T-helper 1 cell treated with Interleukin-12 subunit alpha and Interleukin-12 subunit beta and Interleukin-4 antibody, amounts not matched to agents 30 μg/mL and 1 μg/mL, for 36 hours (primary cell): ENCODE measurements around the gene TAX1BP3.

Source experiments
- H3K27ac Mint-ChIP-seq: one replicate; pipeline ENCODE4 v1.8.0; 2021; ENCODE audit warnings: mild to moderate bottlenecking, mixed read lengths
- H3K27me3 Mint-ChIP-seq: one replicate; pipeline ENCODE4 v1.8.0; 2021; ENCODE audit warnings: low read depth, mixed read lengths
- H3K36me3 Mint-ChIP-seq: one replicate; pipeline ENCODE4 v1.8.0; 2021; ENCODE audit warnings: low read depth, mixed read lengths
- H3K4me1 Mint-ChIP-seq: one replicate; pipeline ENCODE4 v1.8.0; 2021; ENCODE audit warnings: low read depth, mixed read lengths
- H3K4me3 Mint-ChIP-seq: one replicate; pipeline ENCODE4 v1.8.0; 2021; ENCODE audit warnings: mild to moderate bottlenecking, moderate library complexity, mixed read lengths
- H3K9me3 Mint-ChIP-seq: one replicate; pipeline ENCODE4 v1.8.0; 2021; ENCODE audit warnings: mixed read lengths

Gene TAX1BP3

GRCh38 chr17:3678821-3679530, 10.6 kb upstream of the TAX1BP3 start:
- H3K4me3 Mint-ChIP-seq = no peak overlapping the region
- H3K36me3 Mint-ChIP-seq = peaks cover 39% of the 10 kb centered on the region
- H3K27ac Mint-ChIP-seq = no peak overlapping the region
- H3K4me1 Mint-ChIP-seq = peaks cover 22% of the 10 kb centered on the region
- H3K9me3 Mint-ChIP-seq = no peaks in the 10 kb centered on the region
- no peaks in the 10 kb centered on the region for H3K27me3 Mint-ChIP-seq

- H3K9me3 Mint-ChIP-seq = no peaks in the 10 kb centered on the region
- peaks cover 39% of the 10 kb centered on the region for H3K36me3 Mint-ChIP-seq
- H3K4me1 Mint-ChIP-seq = peaks cover 17% of the 10 kb centered on the region
- no peak overlapping the region for H3K27ac Mint-ChIP-seq
- H3K4me3 Mint-ChIP-seq = no peak overlapping the region
- H3K27me3 Mint-ChIP-seq = no peaks in the 10 kb centered on the region
Observed at GRCh38 chr17:3678095-3678820, 9.9 kb upstream of the TAX1BP3 start.

GRCh38 chr17:3675886-3676285, 7.5 kb upstream of the TAX1BP3 start:
- Mint-ChIP-seq H3K4me1 (peaks cover 7% of the 10 kb centered on the region), H3K27me3 (no peaks in the 10 kb centered on the region), H3K27ac (no peak overlapping the region), H3K4me3 (no peak overlapping the region), H3K9me3 (no peaks in the 10 kb centered on the region), H3K36me3 (peaks cover 32% of the 10 kb centered on the region)

- no peak overlapping the region for H3K27ac Mint-ChIP-seq
- H3K4me1 Mint-ChIP-seq = peaks cover 14% of the 10 kb centered on the region
- H3K9me3 Mint-ChIP-seq = no peaks in the 10 kb centered on the region
- H3K4me3 Mint-ChIP-seq = no peak overlapping the region
- peaks cover 22% of the 10 kb centered on the region for H3K36me3 Mint-ChIP-seq
- H3K27me3 Mint-ChIP-seq = no peaks in the 10 kb centered on the region
Observed at GRCh38 chr17:3672571-3672970, 4.2 kb upstream of the TAX1BP3 start.

- Mint-ChIP-seq H3K4me3 (peak overlapping the region; percentile 96), H3K9me3 (no peaks in the 10 kb centered on the region), H3K4me1 (peaks cover 23% of the 10 kb centered on the region), H3K27ac (peak overlapping the region; percentile 91), H3K36me3 (peaks cover 12% of the 10 kb centered on the region), H3K27me3 (no peaks in the 10 kb centered on the region)
Observed at GRCh38 chr17:3669548-3669947, 1.2 kb upstream of the TAX1BP3 start.

GRCh38 chr17:3669085-3669347, 638 bp upstream of the TAX1BP3 start:
- H3K36me3 Mint-ChIP-seq = peaks cover 12% of the 10 kb centered on the region
- H3K9me3 Mint-ChIP-seq = no peaks in the 10 kb centered on the region
- no peaks in the 10 kb centered on the region for H3K27me3 Mint-ChIP-seq
- peaks cover 23% of the 10 kb centered on the region for H3K4me1 Mint-ChIP-seq
- H3K27ac Mint-ChIP-seq = peak overlapping the region; percentile 91
- H3K4me3 Mint-ChIP-seq = peak overlapping the region; percentile 96

GRCh38 chr17:3667366-3668278, 756 bp downstream of the TAX1BP3 start:
- H3K27ac Mint-ChIP-seq = peak overlapping the region; percentile 62
- H3K4me3 Mint-ChIP-seq = peak overlapping the region; percentile 96
- no peaks in the 10 kb centered on the region for H3K27me3 Mint-ChIP-seq
- H3K4me1 Mint-ChIP-seq = peaks cover 23% of the 10 kb centered on the region
- peaks cover 7% of the 10 kb centered on the region for H3K36me3 Mint-ChIP-seq
- no peaks in the 10 kb centered on the region for H3K9me3 Mint-ChIP-seq

- H3K4me1 Mint-ChIP-seq = peaks cover 20% of the 10 kb centered on the region
- H3K9me3 Mint-ChIP-seq = no peaks in the 10 kb centered on the region
- H3K27me3 Mint-ChIP-seq = no peaks in the 10 kb centered on the region
- H3K27ac Mint-ChIP-seq = peak overlapping the region; percentile 41
- H3K36me3 Mint-ChIP-seq = peaks cover 3% of the 10 kb centered on the region
- H3K4me3 Mint-ChIP-seq = peak overlapping the region; percentile 79
Observed at GRCh38 chr17:3666516-3666915, 1.9 kb downstream of the TAX1BP3 start.

- Mint-ChIP-seq H3K36me3 (peaks cover 1% of the 10 kb centered on the region), H3K4me1 (peaks cover 19% of the 10 kb centered on the region), H3K27ac (no peak overlapping the region), H3K4me3 (peak overlapping the region; percentile 60), H3K9me3 (no peaks in the 10 kb centered on the region), H3K27me3 (no peaks in the 10 kb centered on the region)
Observed at GRCh38 chr17:3665834-3666233, 2.5 kb downstream of the TAX1BP3 start.

- Mint-ChIP-seq H3K36me3 (no peaks in the 10 kb centered on the region), H3K4me3 (no peak overlapping the region), H3K9me3 (no peaks in the 10 kb centered on the region), H3K27me3 (no peaks in the 10 kb centered on the region), H3K27ac (no peak overlapping the region), H3K4me1 (peaks cover 11% of the 10 kb centered on the region)
Observed at GRCh38 chr17:3663102-3664011, 5.0 kb downstream of the TAX1BP3 start.

- Mint-ChIP-seq H3K27ac (no peak overlapping the region), H3K27me3 (no peaks in the 10 kb centered on the region), H3K4me3 (no peak overlapping the region), H3K36me3 (no peaks in the 10 kb centered on the region), H3K9me3 (no peaks in the 10 kb centered on the region), H3K4me1 (no peaks in the 10 kb centered on the region)
Observed at GRCh38 chr17:3660311-3660891, 8.0 kb downstream of the TAX1BP3 start.

- no peaks in the 10 kb centered on the region for H3K4me1 Mint-ChIP-seq
- H3K27ac Mint-ChIP-seq = no peak overlapping the region
- no peak overlapping the region for H3K4me3 Mint-ChIP-seq
- no peaks in the 10 kb centered on the region for H3K36me3 Mint-ChIP-seq
- no peaks in the 10 kb centered on the region for H3K9me3 Mint-ChIP-seq
- no peaks in the 10 kb centered on the region for H3K27me3 Mint-ChIP-seq
Observed at GRCh38 chr17:3659541-3660111, 8.8 kb downstream of the TAX1BP3 start.

- Mint-ChIP-seq H3K4me3 (no peak overlapping the region), H3K36me3 (no peaks in the 10 kb centered on the region), H3K4me1 (no peaks in the 10 kb centered on the region), H3K27ac (no peak overlapping the region), H3K27me3 (no peaks in the 10 kb centered on the region), H3K9me3 (no peaks in the 10 kb centered on the region)
Observed at GRCh38 chr17:3658784-3659449, 9.5 kb downstream of the TAX1BP3 start.
